Osteoblast (primary cell): Measurements from ENCODE around the gene PDCD1LG2. TPM values are rescaled to one million over a fixed set of nuclear protein-coding genes. Genes with fewer than 3 reads are reported as not detected.
"Not testable (repeated sequence)": the region's sequence is repeated elsewhere in the genome, so short reads cannot be mapped to it uniquely, and the experiment has no call there.

Source experiments
- DNase-seq: peaks from one replicate; pipeline ENCODE4 v3.0.0; 2011; ENCODE audit warnings: low spot score, mixed read lengths; ENCODE audit not compliant: insufficient read length; ENCODE audit errors: missing footprints
- H2AFZ ChIP-seq: 2 replicates; pipeline ENCODE4 v1.6.0; 2011; ENCODE audit warnings: mild to moderate bottlenecking, low read length
- H3K27ac ChIP-seq: 2 replicates; pipeline ENCODE4 v1.5.1; 2011; ENCODE audit warnings: mild to moderate bottlenecking, low read depth, low read length, moderate library complexity
- H3K27me3 ChIP-seq: 2 replicates; pipeline ENCODE4 v1.6.0; 2012; ENCODE audit warnings: mild to moderate bottlenecking, control low read depth, inconsistent platforms, low read length, moderate library complexity; ENCODE audit not compliant: insufficient read depth
- H3K36me3 ChIP-seq: 2 replicates; pipeline ENCODE4 v1.5.1; 2011; ENCODE audit warnings: mild to moderate bottlenecking, low read length, control low read depth, moderate library complexity; ENCODE audit not compliant: insufficient read depth
- H3K4me1 ChIP-seq: 2 replicates; pipeline ENCODE4 v1.5.1; 2011; ENCODE audit warnings: mild to moderate bottlenecking, low read length, control low read depth, moderate library complexity; ENCODE audit not compliant: insufficient read depth
- H3K4me2 ChIP-seq: 2 replicates; pipeline ENCODE4 v1.6.0; 2011; ENCODE audit warnings: mild to moderate bottlenecking, low read length; ENCODE audit not compliant: insufficient read depth
- H3K4me3 ChIP-seq: fragments of 200-600 bp; sonication (generic); 3 replicates; pipeline ENCODE4 v1.5.1; 2012; ENCODE audit warnings: mild to moderate bottlenecking, low read length, inconsistent platforms; ENCODE audit not compliant: insufficient read depth
- H3K79me2 ChIP-seq: 2 replicates; pipeline ENCODE4 v1.6.0; 2012; ENCODE audit warnings: mild to moderate bottlenecking, low read length, control low read depth, inconsistent platforms; ENCODE audit not compliant: insufficient read depth
- H3K9me3 ChIP-seq: 2 replicates; pipeline ENCODE4 v1.5.1; 2011; ENCODE audit warnings: low read depth, low read length, control low read depth
- H4K20me1 ChIP-seq: 2 replicates; pipeline ENCODE4 v1.6.0; 2012; ENCODE audit warnings: mild to moderate bottlenecking, low read length, control low read depth; ENCODE audit not compliant: insufficient read depth
- total RNA-seq: library from RNA; depleted of rRNA; stranded (reverse); fragments of >200 nt; gene quantifications from 2 replicates; pipeline ENCODE4 v1.2.3, GENCODE V29; 2012
- TF ChIP-seq, protein P1 (sequence below): IDR thresholded peaks from 2 replicates; pipeline ENCODE4 v1.5.1; 2011; ENCODE audit warnings: mild to moderate bottlenecking, low read depth, low read length, moderate library complexity; ENCODE audit errors: extremely low read depth

The PDCD1LG2 gene
- total RNA-seq, 1 donor: 4.7 TPM

- Histone ChIP-seq H3K4me1 (peaks cover 16% of the 10 kb centered on the region), H3K4me2 (peak overlapping the region; percentile 65)
Measured at GRCh38 chr9:5493679-5494511, 16.4 kb upstream of the PDCD1LG2 start.

GRCh38 chr9:5494765-5495164 is 15.6 kb upstream of the PDCD1LG2 start:
- not testable (repeated sequence) for H3K27ac ChIP-seq, H3K27me3 ChIP-seq, H3K36me3 ChIP-seq, DNase-seq, H3K9me3 ChIP-seq, H3K79me2 ChIP-seq, H3K4me2 ChIP-seq, H3K4me3 ChIP-seq, H4K20me1 ChIP-seq, H2AFZ ChIP-seq
- peaks cover 19% of the 10 kb centered on the region for H3K4me1 ChIP-seq

More at GRCh38 chr9:5493679-5494511, 16.4 kb upstream of the PDCD1LG2 start:
- Histone ChIP-seq H2AFZ (peak overlapping the region; percentile 73), H3K27ac (peak overlapping the region; percentile 94), H3K79me2 (no peaks in the 10 kb centered on the region), H3K4me3 (peak overlapping the region; percentile 3), H3K27me3 (no peaks in the 10 kb centered on the region), H3K36me3 (no peaks in the 10 kb centered on the region), H4K20me1 (no peaks in the 10 kb centered on the region), H3K9me3 (no peaks in the 10 kb centered on the region)
- TF ChIP-seq, protein P1, sequence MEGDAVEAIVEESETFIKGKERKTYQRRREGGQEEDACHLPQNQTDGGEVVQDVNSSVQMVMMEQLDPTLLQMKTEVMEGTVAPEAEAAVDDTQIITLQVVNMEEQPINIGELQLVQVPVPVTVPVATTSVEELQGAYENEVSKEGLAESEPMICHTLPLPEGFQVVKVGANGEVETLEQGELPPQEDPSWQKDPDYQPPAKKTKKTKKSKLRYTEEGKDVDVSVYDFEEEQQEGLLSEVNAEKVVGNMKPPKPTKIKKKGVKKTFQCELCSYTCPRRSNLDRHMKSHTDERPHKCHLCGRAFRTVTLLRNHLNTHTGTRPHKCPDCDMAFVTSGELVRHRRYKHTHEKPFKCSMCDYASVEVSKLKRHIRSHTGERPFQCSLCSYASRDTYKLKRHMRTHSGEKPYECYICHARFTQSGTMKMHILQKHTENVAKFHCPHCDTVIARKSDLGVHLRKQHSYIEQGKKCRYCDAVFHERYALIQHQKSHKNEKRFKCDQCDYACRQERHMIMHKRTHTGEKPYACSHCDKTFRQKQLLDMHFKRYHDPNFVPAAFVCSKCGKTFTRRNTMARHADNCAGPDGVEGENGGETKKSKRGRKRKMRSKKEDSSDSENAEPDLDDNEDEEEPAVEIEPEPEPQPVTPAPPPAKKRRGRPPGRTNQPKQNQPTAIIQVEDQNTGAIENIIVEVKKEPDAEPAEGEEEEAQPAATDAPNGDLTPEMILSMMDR: no peak
- DNase-seq: peak; percentile 83

GRCh38 chr9:5499157-5499556 is 11.2 kb upstream of the PDCD1LG2 start:
- Histone ChIP-seq H3K4me2 (no peak overlapping the region), H3K27me3 (no peaks in the 10 kb centered on the region), H2AFZ (no peak overlapping the region), H4K20me1 (no peaks in the 10 kb centered on the region), H3K36me3 (no peaks in the 10 kb centered on the region), H3K27ac (no peak overlapping the region), H3K4me3 (no peak overlapping the region), H3K9me3 (no peaks in the 10 kb centered on the region), H3K4me1 (peaks cover 18% of the 10 kb centered on the region), H3K79me2 (no peaks in the 10 kb centered on the region)
- TF ChIP-seq, protein P1: no peak
- no peak for DNase-seq

GRCh38 chr9:5499889-5500398 is 10.4 kb upstream of the PDCD1LG2 start:
- Histone ChIP-seq H3K4me3 (no peak overlapping the region), H3K27ac (peak overlapping the region; percentile 31), H3K4me1 (peaks cover 15% of the 10 kb centered on the region), H3K36me3 (no peaks in the 10 kb centered on the region), H3K4me2 (peak overlapping the region; percentile 21), H2AFZ (peak overlapping the region; percentile 37), H4K20me1 (no peaks in the 10 kb centered on the region), H3K9me3 (no peaks in the 10 kb centered on the region), H3K27me3 (no peaks in the 10 kb centered on the region), H3K79me2 (no peaks in the 10 kb centered on the region)
- DNase-seq: no peak
- TF ChIP-seq, protein P1: no peak
